ENCODE measurements around the gene TMEM59. TPM values are rescaled to one million over a fixed set of nuclear protein-coding genes. Genes with fewer than 3 reads are reported as not detected.

TMEM59 gene
- total RNA-seq, 2 experiments from 2014 or later, result 195 to 210 TPM

GRCh38 chr1:53982034-53982762, 70.8 kb downstream of the TMEM59 start:
- ChIA-PET POLR2A (no interaction called here), CTCF (no interaction called here)
- H3K9me3 Mint-ChIP-seq, result no peaks in the 10 kb centered on the region
- H3K36me3 Mint-ChIP-seq (ENCODE audit: low read depth), result no peaks in the 10 kb centered on the region
- no peak overlapping the region for H3K27ac Mint-ChIP-seq
- H3K27me3 Mint-ChIP-seq, result peaks cover 1% of the 10 kb centered on the region
- H3K4me3 Mint-ChIP-seq, result no peak overlapping the region
- DNase-seq, result no peak
- peaks cover 10% of the 10 kb centered on the region for H3K4me1 Mint-ChIP-seq

- CTCF ChIA-PET, result no interaction called here
- no peak for DNase-seq
- no peaks in the 10 kb centered on the region for H3K9me3 Mint-ChIP-seq
- H3K27me3 Mint-ChIP-seq, result peaks cover 1% of the 10 kb centered on the region
- H3K27ac Mint-ChIP-seq, result no peak overlapping the region
- H3K4me1 Mint-ChIP-seq, result peaks cover 7% of the 10 kb centered on the region
- no peaks in the 10 kb centered on the region for H3K36me3 Mint-ChIP-seq (ENCODE audit: low read depth)
- POLR2A ChIA-PET, result no interaction called here
- no peak overlapping the region for H3K4me3 Mint-ChIP-seq
Observed at GRCh38 chr1:53981220-53981619, 71.8 kb downstream of the TMEM59 start.

DNA sequence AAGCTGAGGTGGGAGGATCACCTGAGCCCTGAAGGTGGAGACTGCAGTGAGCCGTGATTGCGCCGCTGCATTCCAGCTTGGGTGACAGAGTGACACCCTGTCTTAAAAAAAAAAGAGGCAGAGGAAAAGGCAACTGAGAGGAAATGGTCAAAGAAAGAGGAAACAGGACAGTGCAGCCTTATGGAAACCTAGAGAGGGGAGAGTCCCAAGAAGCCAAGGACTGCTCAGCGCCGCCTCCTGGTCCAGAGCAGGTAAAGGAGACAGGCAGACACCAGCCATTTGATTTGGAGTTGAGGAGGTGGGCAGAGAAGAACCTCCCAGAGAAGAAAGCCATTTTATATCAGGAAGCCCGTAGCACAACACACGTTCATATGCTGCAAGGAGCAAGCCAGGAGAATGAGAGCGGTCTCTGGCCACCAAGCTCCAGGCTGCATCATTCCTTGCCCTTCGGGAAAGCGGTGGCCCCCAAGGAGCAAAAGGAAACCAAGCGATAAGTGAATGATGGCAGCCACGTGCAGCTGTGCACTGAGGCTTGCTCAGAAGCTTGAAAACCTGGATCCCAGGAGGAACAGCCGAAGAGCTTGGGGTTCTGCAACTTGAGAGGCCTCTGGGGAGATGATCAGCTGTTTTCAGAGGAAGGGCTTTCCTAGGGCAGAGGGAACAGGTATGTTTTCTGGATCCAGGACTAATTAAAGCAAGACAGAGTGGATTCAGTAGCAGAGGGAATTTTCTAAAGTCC, 73.1 kb downstream of the TMEM59 start:
- ChIA-PET POLR2A (no interaction called here), CTCF (no interaction called here)
- peaks cover 4% of the 10 kb centered on the region for H3K36me3 Mint-ChIP-seq (ENCODE audit: low read depth)
- no peak overlapping the region for H3K27ac Mint-ChIP-seq
- peaks cover 3% of the 10 kb centered on the region for H3K4me1 Mint-ChIP-seq
- H3K9me3 Mint-ChIP-seq, result no peaks in the 10 kb centered on the region
- peaks cover 1% of the 10 kb centered on the region for H3K27me3 Mint-ChIP-seq
- H3K4me3 Mint-ChIP-seq, result no peak overlapping the region
- no peak for DNase-seq

Small RNA genes within 50 kb of the gene (microRNA-seq; reads per million reads assigned to microRNA genes)
- 5.7 reads per million, percentile 29 among the genes with 10 or more reads in this experiment for gene MIR4781 (ENCODE audit: borderline microRNAs expressed, borderline replicate concordance)

Other genes with a start within 250 kb of the TMEM59 start
- 10 to 100 TPM; 25.4 to 26.6 TPM for gene NDC1, start 214.9 kb downstream of the TMEM59 start, total RNA-seq
- gene YIPF1, start 163.4 kb downstream of the TMEM59 start, total RNA-seq, result 10 to 100 TPM; 16.3 to 20.6 TPM
- not detected for gene DIO1, start 159.0 kb downstream of the TMEM59 start, total RNA-seq
- 10 to 100 TPM; 71.8 to 74.3 TPM for gene IFT25, start 107.5 kb downstream of the TMEM59 start, total RNA-seq
- gene LRRC42, start 106.9 kb downstream of the TMEM59 start, total RNA-seq, result 10 to 100 TPM; 19.5 to 19.9 TPM
- not detected for gene LDLRAD1, start 35.0 kb downstream of the TMEM59 start, total RNA-seq
- gene TCEANC2, start 404 bp upstream of the TMEM59 start, total RNA-seq, result 10 to 100 TPM; 13.5 to 14.9 TPM
- not detected for gene CDCP2, start 99.8 kb upstream of the TMEM59 start, total RNA-seq
- gene CYB5RL, start 146.8 kb upstream of the TMEM59 start, total RNA-seq, result 10 to 100 TPM; 10.8 to 13.4 TPM
- gene MRPL37, start 147.0 kb upstream of the TMEM59 start, total RNA-seq, result 10 to 100 TPM; 93.8 to 95.2 TPM